Thymus (tissue), 11 donors: ENCODE data around the gene MYCN. TPM values are rescaled to one million over a fixed set of nuclear protein-coding genes. Genes with fewer than 3 reads are reported as not detected.
"Not testable (repeated sequence)": the region's sequence is repeated elsewhere in the genome, so short reads cannot be mapped to it uniquely, and the experiment has no call there.

Source experiments
- DNase-seq, 9 donors: peaks; one replicate each; pipeline ENCODE4 v3.0.0-alpha.2; 2013; ENCODE audit warnings: low spot score in 9 of 9, low read depth in 6 of 9, missing footprints in 1 of 9
- H3K27ac ChIP-seq, 2 donors: one replicate each; pipeline ENCODE4 v1.5.1; 2013; ENCODE audit warnings: control low read depth in 1 of 2, low read depth in 1 of 2, low read length in 1 of 2, mild to moderate bottlenecking in 1 of 2, moderate library complexity in 1 of 2
- H3K27me3 ChIP-seq, 2 donors: one replicate each; pipeline ENCODE4 v1.5.1; 2013; ENCODE audit warnings: low read length in 1 of 2; ENCODE audit not compliant: control insufficient read depth in 2 of 2, insufficient read depth in 1 of 2
- H3K36me3 ChIP-seq, 2 donors: one replicate each; pipeline ENCODE4 v1.5.1; 2013; ENCODE audit warnings: low read length in 1 of 2, mild to moderate bottlenecking in 1 of 2, moderate library complexity in 1 of 2; ENCODE audit not compliant: control insufficient read depth in 2 of 2, insufficient read depth in 2 of 2
- H3K4me1 ChIP-seq, 2 donors: one replicate each; pipeline ENCODE4 v1.5.1; 2013; ENCODE audit warnings: low read length in 2 of 2; ENCODE audit not compliant: control insufficient read depth in 2 of 2, insufficient read depth in 2 of 2
- H3K4me3 ChIP-seq, 2 donors: one replicate each; pipeline ENCODE4 v1.5.1; 2013; ENCODE audit warnings: low read length in 2 of 2, control low read depth in 1 of 2, mild to moderate bottlenecking in 1 of 2
- H3K9me3 ChIP-seq, 2 donors: one replicate each; pipeline ENCODE4 v1.5.1; 2013; ENCODE audit warnings: low read length in 1 of 2, mild to moderate bottlenecking in 1 of 2; ENCODE audit not compliant: control insufficient read depth in 2 of 2, insufficient read depth in 1 of 2
- WGBS: extraction: QIAGEN DNeasy Blood & Tissue Kit; methylation state at CpG from one replicate; pipeline ENCODE4 v1.1.7; 2013; 5-methylcytosine and 5-hydroxymethylcytosine counted together
- polyA plus RNA-seq: library from polyadenylated mRNA; stranded (reverse); fragments of 200-250 nt; gene quantifications from one replicate; pipeline ENCODE4 v1.2.3, GENCODE V29; 2013
- total RNA-seq: library from RNA; stranded (reverse); fragments of 120-200 nt; gene quantifications from one replicate; pipeline ENCODE4 v1.2.4, GENCODE V29; 2013
- donor health status: healthy.

Gene MYCN
- total and polyA plus RNA-seq, 2 donors = 1.8 to 5.8 TPM

- Histone ChIP-seq H3K4me1 (no peaks in the 10 kb centered on the region), H3K9me3 (no peaks in the 10 kb centered on the region), H3K4me3 (no peak overlapping the region), H3K27me3 (no peaks in the 10 kb centered on the region), H3K27ac (no peak overlapping the region), H3K36me3 (no peaks in the 10 kb centered on the region)
- no peak for DNase-seq
- 95% methylated on average over 7 of the region's 7 CpGs for WGBS
Observed at GRCh38 chr2:15926252-15926651, 14.1 kb upstream of the MYCN start.

GRCh38 chr2:15927551-15928218, 12.7 kb upstream of the MYCN start:
- no peak overlapping the region for H3K4me3 ChIP-seq
- H3K27ac ChIP-seq = no peak overlapping the region
- no peaks in the 10 kb centered on the region for H3K9me3 ChIP-seq
- no peaks in the 10 kb centered on the region for H3K27me3 ChIP-seq
- H3K4me1 ChIP-seq = no peaks in the 10 kb centered on the region
- no peak for DNase-seq
- no peaks in the 10 kb centered on the region for H3K36me3 ChIP-seq
- 96% methylated on average over 11 of the region's 11 CpGs for WGBS

GRCh38 chr2:15929008-15929407, 11.3 kb upstream of the MYCN start:
- not testable (repeated sequence) for H3K27ac ChIP-seq

GRCh38 chr2:15929861-15930260, 10.5 kb upstream of the MYCN start:
- no peaks in the 10 kb centered on the region for H3K9me3 ChIP-seq
- WGBS = 97% methylated on average over 5 of the region's 5 CpGs
- no peak overlapping the region for H3K27ac ChIP-seq
- no peaks in the 10 kb centered on the region for H3K27me3 ChIP-seq
- no peaks in the 10 kb centered on the region for H3K4me1 ChIP-seq
- H3K36me3 ChIP-seq = no peaks in the 10 kb centered on the region
- H3K4me3 ChIP-seq = no peak overlapping the region
- no peak for DNase-seq

More at GRCh38 chr2:15929008-15929407, 11.3 kb upstream of the MYCN start:
- H3K36me3 ChIP-seq, H3K4me3 ChIP-seq, DNase-seq, H3K4me1 ChIP-seq, H3K27me3 ChIP-seq, H3K9me3 ChIP-seq: not testable (repeated sequence)
- WGBS = 98% methylated on average over 3 of the region's 3 CpGs

GRCh38 chr2:15930589-15931318, 9.6 kb upstream of the MYCN start:
- Histone ChIP-seq H3K9me3 (no peaks in the 10 kb centered on the region), H3K36me3 (no peaks in the 10 kb centered on the region), H3K27me3 (no peaks in the 10 kb centered on the region), H3K27ac (no peak overlapping the region), H3K4me3 (no peak overlapping the region), H3K4me1 (no peaks in the 10 kb centered on the region)
- 86% methylated on average over 5 of the region's 5 CpGs for WGBS
- DNase-seq = no peak

- Histone ChIP-seq H3K36me3 (no peaks in the 10 kb centered on the region), H3K4me3 (no peak overlapping the region), H3K27me3 (no peaks in the 10 kb centered on the region), H3K4me1 (no peaks in the 10 kb centered on the region), H3K27ac (no peak overlapping the region), H3K9me3 (no peaks in the 10 kb centered on the region)
- no peak for DNase-seq
- 67% methylated on average over 2 of the region's 2 CpGs for WGBS
Observed at GRCh38 chr2:15931319-15931890, 8.9 kb upstream of the MYCN start.

GRCh38 chr2:15931950-15932349, 8.4 kb upstream of the MYCN start:
- no peak for DNase-seq
- no peaks in the 10 kb centered on the region for H3K9me3 ChIP-seq
- H3K27me3 ChIP-seq = no peaks in the 10 kb centered on the region
- H3K4me1 ChIP-seq = no peaks in the 10 kb centered on the region
- no peak overlapping the region for H3K4me3 ChIP-seq
- no peak overlapping the region for H3K27ac ChIP-seq
- 96% methylated on average over 5 of the region's 5 CpGs for WGBS
- H3K36me3 ChIP-seq = no peaks in the 10 kb centered on the region

GRCh38 chr2:15932394-15933183, 7.8 kb upstream of the MYCN start:
- 93% methylated on average over 21 of the region's 21 CpGs for WGBS
- Histone ChIP-seq H3K4me3 (no peak overlapping the region), H3K36me3 (no peaks in the 10 kb centered on the region), H3K27ac (no peak overlapping the region), H3K27me3 (no peaks in the 10 kb centered on the region), H3K4me1 (no peaks in the 10 kb centered on the region), H3K9me3 (no peaks in the 10 kb centered on the region)
- no peak for DNase-seq
